ENCODE measurements around the gene LLCFC1.

GRCh38 chr7:142945001-142945400 is 5.7 kb downstream of the LLCFC1 start:
- TF ChIP-seq CTCF (IDR thresholded peaks at IDR 0.05; ENCODE audit: low read depth, low read length, poor library complexity, severe bottlenecking) (no peak), EZH2phosphoT487 (IDR thresholded peaks at IDR 0.05; ENCODE audit: borderline replicate concordance, low read length) (no peak)
